IgD-negative memory B cell (primary cell): ENCODE data around the gene SRBD1. TPM values are rescaled to one million over a fixed set of nuclear protein-coding genes. Genes with fewer than 3 reads are reported as not detected.

ENCODE experiments used
- H3K27ac Mint-ChIP-seq, 3 donors: one replicate each; pipeline ENCODE4 v1.8.0; 2020 to 2022; ENCODE audit warnings: mild to moderate bottlenecking in 3 of 3, mixed read lengths in 3 of 3, moderate library complexity in 1 of 3
- H3K27me3 Mint-ChIP-seq: one replicate; pipeline ENCODE4 v1.8.0; 2021; ENCODE audit warnings: mixed read lengths
- H3K36me3 Mint-ChIP-seq: one replicate; pipeline ENCODE4 v1.8.0; 2020; ENCODE audit warnings: mild to moderate bottlenecking, mixed read lengths
- H3K4me1 Mint-ChIP-seq, 3 donors: one replicate each; pipeline ENCODE4 v1.8.0; 2020 to 2022; ENCODE audit warnings: mixed read lengths in 3 of 3, mild to moderate bottlenecking in 1 of 3
- H3K4me3 Mint-ChIP-seq, 4 donors: one replicate each; pipeline ENCODE4 v1.8.0; 2020 to 2022; ENCODE audit warnings: mild to moderate bottlenecking in 4 of 4, mixed read lengths in 4 of 4, moderate library complexity in 3 of 4
- H3K9me3 Mint-ChIP-seq, 3 donors: one replicate each; pipeline ENCODE4 v1.8.0; 2020 to 2021; ENCODE audit warnings: mixed read lengths in 3 of 3, mild to moderate bottlenecking in 1 of 3
- polyA plus RNA-seq: library from polyadenylated mRNA; unstranded; fragments of 300-500 nt; fragmentation: Illumina TruSeq; gene quantifications from one replicate; pipeline ENCODE4 v1.2.3, GENCODE V29; 2021

SRBD1 gene
- polyA plus RNA-seq = 9.9 TPM

GRCh38 chr2:45611020-45611859 lies at the start of gene SRBD1:
TSS of gene SRBD1 (minus strand) at chr2:45611267. CDS start at chr2:45605441, 5,826 bp downstream.
- no peaks in the 10 kb centered on the region for H3K27me3 Mint-ChIP-seq
- peak within 1 kb of the TSS; percentile 97 to 100 (median 99) for H3K4me3 Mint-ChIP-seq
- H3K27ac Mint-ChIP-seq = peak within 1 kb of the TSS; percentile 96 to 99 (median 97)

GRCh38 chr2:45654250-45654649 lies 43.2 kb upstream of the SRBD1 start:
- H3K27me3 Mint-ChIP-seq = no peaks in the 10 kb centered on the region
- peak overlapping the region in 1 of 3 donors; percentile 95 for H3K27ac Mint-ChIP-seq
- peak overlapping the region in 3 of 4 donors; percentile 28 to 97 (median 84) for H3K4me3 Mint-ChIP-seq
- H3K4me1 Mint-ChIP-seq = peaks cover 23 to 35% (median 25%) of the 10 kb centered on the region in 3 donors
- no peaks in the 10 kb centered on the region for H3K36me3 Mint-ChIP-seq
- peaks cover 0 to 2% (median 0%) of the 10 kb centered on the region in 3 donors for H3K9me3 Mint-ChIP-seq

More at GRCh38 chr2:45611020-45611859, at the start of gene SRBD1:
- no peaks in the 10 kb centered on the region for H3K36me3 Mint-ChIP-seq
- peaks cover 17 to 41% (median 25%) of the 10 kb centered on the region in 3 donors for H3K4me1 Mint-ChIP-seq
- no peaks in the 10 kb centered on the region for H3K9me3 Mint-ChIP-seq

- Mint-ChIP-seq H3K27me3 (no peaks in the 10 kb centered on the region), H3K4me3 (peak overlapping the region; percentile 96 to 99 (median 98)), H3K9me3 (peaks cover 0 to 2% (median 0%) of the 10 kb centered on the region in 3 donors), H3K36me3 (no peaks in the 10 kb centered on the region), H3K27ac (peak overlapping the region; percentile 20 to 95 (median 93)), H3K4me1 (peaks cover 21 to 35% (median 25%) of the 10 kb centered on the region in 3 donors)
These were observed 42.3 kb upstream of the SRBD1 start for GRCh38 chr2:45653122-45653913.

- H3K27ac Mint-ChIP-seq = peak overlapping the region; percentile 89 to 95 (median 93)
- peak overlapping the region; percentile 96 to 99 (median 98) for H3K4me3 Mint-ChIP-seq
- no peaks in the 10 kb centered on the region for H3K36me3 Mint-ChIP-seq
- peaks cover 19 to 32% (median 25%) of the 10 kb centered on the region in 3 donors for H3K4me1 Mint-ChIP-seq
- no peaks in the 10 kb centered on the region for H3K27me3 Mint-ChIP-seq
- H3K9me3 Mint-ChIP-seq = peaks cover 0 to 2% (median 0%) of the 10 kb centered on the region in 3 donors
These were observed 41.3 kb upstream of the SRBD1 start for GRCh38 chr2:45652090-45653031.

- H3K27me3 Mint-ChIP-seq = no peaks in the 10 kb centered on the region
- peak within 1 kb of the TSS; percentile 95 to 100 (median 97) for H3K27ac Mint-ChIP-seq
- H3K4me3 Mint-ChIP-seq = peak within 1 kb of the TSS; percentile 97 to 100 (median 99)
- peaks cover 0 to 2% (median 0%) of the 10 kb centered on the region in 3 donors for H3K9me3 Mint-ChIP-seq
- peaks cover 19 to 32% (median 21%) of the 10 kb centered on the region in 3 donors for H3K4me1 Mint-ChIP-seq
- no peaks in the 10 kb centered on the region for H3K36me3 Mint-ChIP-seq
These were observed 40.5 kb upstream of the SRBD1 start, which contains the start of gene PRKCE for GRCh38 chr2:45651415-45652089. TSS of gene PRKCE (plus strand) at chr2:45651675.

GRCh38 chr2:45650851-45651414 lies 39.9 kb upstream of the SRBD1 start:
- Mint-ChIP-seq H3K4me1 (peaks cover 19 to 28% (median 21%) of the 10 kb centered on the region in 3 donors), H3K27me3 (no peaks in the 10 kb centered on the region), H3K36me3 (no peaks in the 10 kb centered on the region), H3K4me3 (peak overlapping the region; percentile 82 to 100 (median 95)), H3K27ac (peak overlapping the region; percentile 78 to 100 (median 97)), H3K9me3 (peaks cover 0 to 2% (median 0%) of the 10 kb centered on the region in 3 donors)

GRCh38 chr2:45649858-45650811 lies 39.1 kb upstream of the SRBD1 start:
- Mint-ChIP-seq H3K4me1 (peaks cover 19 to 26% (median 21%) of the 10 kb centered on the region in 3 donors), H3K4me3 (peak overlapping the region; percentile 82 to 100 (median 94)), H3K27ac (peak overlapping the region; percentile 78 to 97 (median 93)), H3K9me3 (peaks cover 0 to 2% (median 0%) of the 10 kb centered on the region in 3 donors), H3K36me3 (no peaks in the 10 kb centered on the region), H3K27me3 (no peaks in the 10 kb centered on the region)

- peak overlapping the region; percentile 82 to 100 (median 94) for H3K4me3 Mint-ChIP-seq
- peaks cover 17 to 25% (median 21%) of the 10 kb centered on the region in 3 donors for H3K4me1 Mint-ChIP-seq
- no peaks in the 10 kb centered on the region for H3K27me3 Mint-ChIP-seq
- H3K27ac Mint-ChIP-seq = peak overlapping the region; percentile 78 to 97 (median 89)
- peaks cover 0 to 2% (median 0%) of the 10 kb centered on the region in 3 donors for H3K9me3 Mint-ChIP-seq
- no peaks in the 10 kb centered on the region for H3K36me3 Mint-ChIP-seq
These were observed 38.4 kb upstream of the SRBD1 start for GRCh38 chr2:45649462-45649857.

- Mint-ChIP-seq H3K9me3 (peaks cover 0 to 2% (median 0%) of the 10 kb centered on the region in 3 donors), H3K4me1 (peaks cover 16 to 18% (median 18%) of the 10 kb centered on the region in 3 donors), H3K4me3 (peak overlapping the region in 1 of 4 donors; percentile 62), H3K36me3 (no peaks in the 10 kb centered on the region), H3K27me3 (no peaks in the 10 kb centered on the region), H3K27ac (no peak overlapping the region)
These were observed 37.6 kb upstream of the SRBD1 start for GRCh38 chr2:45648636-45649035.

GRCh38 chr2:45647986-45648520 lies 37.0 kb upstream of the SRBD1 start:
- Mint-ChIP-seq H3K4me1 (peaks cover 14 to 15% (median 15%) of the 10 kb centered on the region in 3 donors), H3K4me3 (peak overlapping the region in 1 of 4 donors; percentile 62), H3K9me3 (peaks cover 0 to 2% (median 0%) of the 10 kb centered on the region in 3 donors), H3K27me3 (peaks cover 2% of the 10 kb centered on the region), H3K36me3 (no peaks in the 10 kb centered on the region), H3K27ac (peak overlapping the region in 1 of 3 donors; percentile 26)

- Mint-ChIP-seq H3K4me3 (peak overlapping the region in 3 of 4 donors; percentile 12 to 62 (median 34)), H3K36me3 (no peaks in the 10 kb centered on the region), H3K27me3 (peaks cover 5% of the 10 kb centered on the region), H3K9me3 (peaks cover 0 to 2% (median 0%) of the 10 kb centered on the region in 3 donors), H3K4me1 (peaks cover 7 to 8% (median 8%) of the 10 kb centered on the region in 3 donors), H3K27ac (peak overlapping the region in 2 of 3 donors; percentile 26 to 81)
These were observed 36.3 kb upstream of the SRBD1 start for GRCh38 chr2:45647356-45647755.

GRCh38 chr2:45646289-45646688 lies 35.2 kb upstream of the SRBD1 start:
- peak overlapping the region in 1 of 4 donors; percentile 62 for H3K4me3 Mint-ChIP-seq

More at GRCh38 chr2:45646289-45646688, 35.2 kb upstream of the SRBD1 start:
- peaks cover 12% of the 10 kb centered on the region for H3K27me3 Mint-ChIP-seq
- peaks cover 0 to 2% (median 0%) of the 10 kb centered on the region in 3 donors for H3K9me3 Mint-ChIP-seq
- H3K27ac Mint-ChIP-seq = peak overlapping the region in 1 of 3 donors; percentile 26
- peaks cover 5 to 9% (median 6%) of the 10 kb centered on the region in 3 donors for H3K4me1 Mint-ChIP-seq
- H3K36me3 Mint-ChIP-seq = no peaks in the 10 kb centered on the region
